Measurements from ENCODE around the gene NLGN4X. TPM values are rescaled to one million over a fixed set of nuclear protein-coding genes. Genes with fewer than 3 reads are reported as not detected.

NLGN4X gene
- total RNA-seq, 2 experiments from 2014 or later, result not detected

GRCh38 chrX:6203462-6204215, 25.0 kb downstream of the NLGN4X start:
- no peaks in the 10 kb centered on the region for H3K4me1 Mint-ChIP-seq
- no peaks in the 10 kb centered on the region for H3K36me3 Mint-ChIP-seq
- no peak overlapping the region for H3K4me3 Mint-ChIP-seq
- POLR2A ChIA-PET, result no interaction called here
- no peak overlapping the region for H3K27ac Mint-ChIP-seq
- no peak for DNase-seq
- ATAC-seq (ENCODE audit: low read depth), result no peak
- no peaks in the 10 kb centered on the region for H3K9me3 Mint-ChIP-seq
- H3K27me3 Mint-ChIP-seq, result no peaks in the 10 kb centered on the region

- H3K9me3 Mint-ChIP-seq, result no peaks in the 10 kb centered on the region
- H3K36me3 Mint-ChIP-seq, result no peaks in the 10 kb centered on the region
- no peaks in the 10 kb centered on the region for H3K27me3 Mint-ChIP-seq
- POLR2A ChIA-PET, result no interaction called here
- no peak for DNase-seq
- ATAC-seq (ENCODE audit: low read depth), result no peak
- no peaks in the 10 kb centered on the region for H3K4me1 Mint-ChIP-seq
- H3K4me3 Mint-ChIP-seq, result no peak overlapping the region
- H3K27ac Mint-ChIP-seq, result no peak overlapping the region
Observed at GRCh38 chrX:6199486-6199885, 29.2 kb downstream of the NLGN4X start.

- Mint-ChIP-seq H3K4me3 (no peak overlapping the region), H3K27me3 (no peaks in the 10 kb centered on the region), H3K4me1 (no peaks in the 10 kb centered on the region), H3K36me3 (no peaks in the 10 kb centered on the region), H3K27ac (no peak overlapping the region), H3K9me3 (no peaks in the 10 kb centered on the region)
- ATAC-seq (ENCODE audit: low read depth), result no peak
- DNase-seq, result no peak
- POLR2A ChIA-PET, result no interaction called here
Observed at GRCh38 chrX:6187256-6187655, 41.4 kb downstream of the NLGN4X start.

GRCh38 chrX:6184900-6185515, 43.7 kb downstream of the NLGN4X start:
- POLR2A ChIA-PET, result no interaction called here
- Mint-ChIP-seq H3K4me1 (no peaks in the 10 kb centered on the region), H3K27ac (no peak overlapping the region), H3K9me3 (no peaks in the 10 kb centered on the region), H3K36me3 (no peaks in the 10 kb centered on the region), H3K4me3 (no peak overlapping the region), H3K27me3 (no peaks in the 10 kb centered on the region)
- no peak for DNase-seq
- ATAC-seq (ENCODE audit: low read depth), result no peak

GRCh38 chrX:6175914-6176313, 52.8 kb downstream of the NLGN4X start:
- ATAC-seq (ENCODE audit: low read depth), result no peak
- H3K4me1 Mint-ChIP-seq, result no peaks in the 10 kb centered on the region
- no peak overlapping the region for H3K27ac Mint-ChIP-seq
- H3K9me3 Mint-ChIP-seq, result no peaks in the 10 kb centered on the region
- POLR2A ChIA-PET, result no interaction called here
- DNase-seq, result no peak
- no peak overlapping the region for H3K4me3 Mint-ChIP-seq
- H3K36me3 Mint-ChIP-seq, result no peaks in the 10 kb centered on the region
- H3K27me3 Mint-ChIP-seq, result no peaks in the 10 kb centered on the region

GRCh38 chrX:6170424-6170823, 58.2 kb downstream of the NLGN4X start:
- no peak for DNase-seq
- H3K27me3 Mint-ChIP-seq, result no peaks in the 10 kb centered on the region
- no peak for ATAC-seq (ENCODE audit: low read depth)
- no peak overlapping the region for H3K4me3 Mint-ChIP-seq
- H3K9me3 Mint-ChIP-seq, result no peaks in the 10 kb centered on the region
- POLR2A ChIA-PET, result no interaction called here
- no peaks in the 10 kb centered on the region for H3K4me1 Mint-ChIP-seq
- no peaks in the 10 kb centered on the region for H3K36me3 Mint-ChIP-seq
- H3K27ac Mint-ChIP-seq, result no peak overlapping the region

GRCh38 chrX:6169407-6169806, 59.3 kb downstream of the NLGN4X start:
- Mint-ChIP-seq H3K4me3 (no peak overlapping the region), H3K27ac (no peak overlapping the region), H3K4me1 (no peaks in the 10 kb centered on the region), H3K36me3 (no peaks in the 10 kb centered on the region), H3K27me3 (no peaks in the 10 kb centered on the region), H3K9me3 (no peaks in the 10 kb centered on the region)
- DNase-seq (no peak), ATAC-seq (ENCODE audit: low read depth) (no peak)
- POLR2A ChIA-PET, result no interaction called here

GRCh38 chrX:6163721-6164120, 64.9 kb downstream of the NLGN4X start:
- Mint-ChIP-seq H3K36me3 (no peaks in the 10 kb centered on the region), H3K9me3 (no peaks in the 10 kb centered on the region), H3K27ac (no peak overlapping the region), H3K27me3 (no peaks in the 10 kb centered on the region), H3K4me3 (no peak overlapping the region), H3K4me1 (no peaks in the 10 kb centered on the region)
- DNase-seq (no peak), ATAC-seq (ENCODE audit: low read depth) (no peak)
- POLR2A ChIA-PET, result no interaction called here

- no peak for ATAC-seq (ENCODE audit: low read depth)
- no peaks in the 10 kb centered on the region for H3K9me3 Mint-ChIP-seq
- no peak for DNase-seq
- H3K36me3 Mint-ChIP-seq, result no peaks in the 10 kb centered on the region
- no peak overlapping the region for H3K4me3 Mint-ChIP-seq
- POLR2A ChIA-PET, result no interaction called here
- H3K4me1 Mint-ChIP-seq, result no peaks in the 10 kb centered on the region
- no peak overlapping the region for H3K27ac Mint-ChIP-seq
- H3K27me3 Mint-ChIP-seq, result no peaks in the 10 kb centered on the region
Observed at GRCh38 chrX:6159468-6159867, 69.2 kb downstream of the NLGN4X start.

- POLR2A ChIA-PET, result no interaction called here
- no peak overlapping the region for H3K27ac Mint-ChIP-seq
- no peaks in the 10 kb centered on the region for H3K27me3 Mint-ChIP-seq
- no peaks in the 10 kb centered on the region for H3K36me3 Mint-ChIP-seq
- no peaks in the 10 kb centered on the region for H3K4me1 Mint-ChIP-seq
- DNase-seq (no peak), ATAC-seq (ENCODE audit: low read depth) (no peak)
- no peak overlapping the region for H3K4me3 Mint-ChIP-seq
- H3K9me3 Mint-ChIP-seq, result peaks cover 2% of the 10 kb centered on the region
Observed at GRCh38 chrX:6151971-6152370, 76.7 kb downstream of the NLGN4X start.

- DNase-seq (no peak), ATAC-seq (ENCODE audit: low read depth) (no peak)
- H3K36me3 Mint-ChIP-seq, result no peaks in the 10 kb centered on the region
- POLR2A ChIA-PET, result no interaction called here
- H3K9me3 Mint-ChIP-seq, result peaks cover 2% of the 10 kb centered on the region
- no peak overlapping the region for H3K4me3 Mint-ChIP-seq
- no peaks in the 10 kb centered on the region for H3K4me1 Mint-ChIP-seq
- no peaks in the 10 kb centered on the region for H3K27me3 Mint-ChIP-seq
- no peak overlapping the region for H3K27ac Mint-ChIP-seq
Observed at GRCh38 chrX:6149060-6149872, 79.4 kb downstream of the NLGN4X start.

- no peaks in the 10 kb centered on the region for H3K27me3 Mint-ChIP-seq
- no peaks in the 10 kb centered on the region for H3K9me3 Mint-ChIP-seq
- H3K36me3 Mint-ChIP-seq, result no peaks in the 10 kb centered on the region
- H3K4me1 Mint-ChIP-seq, result no peaks in the 10 kb centered on the region
- no peak overlapping the region for H3K27ac Mint-ChIP-seq
- POLR2A ChIA-PET, result no interaction called here
- H3K4me3 Mint-ChIP-seq, result no peak overlapping the region
- no peak for DNase-seq
- ATAC-seq (ENCODE audit: low read depth), result no peak
Observed at GRCh38 chrX:6134255-6134654, 94.4 kb downstream of the NLGN4X start.

GRCh38 chrX:6132970-6133369, 95.7 kb downstream of the NLGN4X start:
- Mint-ChIP-seq H3K27me3 (no peaks in the 10 kb centered on the region), H3K27ac (no peak overlapping the region), H3K4me3 (no peak overlapping the region), H3K36me3 (no peaks in the 10 kb centered on the region), H3K4me1 (no peaks in the 10 kb centered on the region), H3K9me3 (no peaks in the 10 kb centered on the region)
- DNase-seq (no peak), ATAC-seq (ENCODE audit: low read depth) (no peak)
- POLR2A ChIA-PET, result no interaction called here

GRCh38 chrX:6131287-6131686, 97.4 kb downstream of the NLGN4X start:
- Mint-ChIP-seq H3K36me3 (no peaks in the 10 kb centered on the region), H3K27me3 (no peaks in the 10 kb centered on the region), H3K27ac (no peak overlapping the region), H3K4me3 (no peak overlapping the region), H3K4me1 (no peaks in the 10 kb centered on the region), H3K9me3 (no peaks in the 10 kb centered on the region)
- ATAC-seq (ENCODE audit: low read depth), result no peak
- POLR2A ChIA-PET, result no interaction called here
- no peak for DNase-seq
